Activated T-helper 9 cell treated with anti-CD3 and anti-CD28 coated beads, Interleukin-2, amount 50 U/mL, for 16 hours (primary cell): ENCODE data around the gene ATP6V1E1.

Experiments
- DNase-seq: peaks from one replicate; pipeline ENCODE4 v3.0.0-alpha.2; 2020; ENCODE audit warnings: low read depth

Gene ATP6V1E1

GRCh38 chr22:17633998-17634323, 5.4 kb upstream of the ATP6V1E1 start:
- DNase-seq, result no peak

GRCh38 chr22:17633217-17633997, 4.9 kb upstream of the ATP6V1E1 start:
- no peak for DNase-seq

- no peak for DNase-seq
Measured at GRCh38 chr22:17631076-17631565, 2.6 kb upstream of the ATP6V1E1 start.

- DNase-seq, result no peak
Measured at GRCh38 chr22:17629641-17630040, 1.1 kb upstream of the ATP6V1E1 start.

GRCh38 chr22:17629173-17629489, 582 bp upstream of the ATP6V1E1 start:
- no peak for DNase-seq

- no peak for DNase-seq
Measured at GRCh38 chr22:17627961-17628405, 566 bp downstream of the ATP6V1E1 start.

GRCh38 chr22:17613280-17613679, 15.3 kb downstream of the ATP6V1E1 start:
- DNase-seq, result no peak

GRCh38 chr22:17612057-17612456, 16.5 kb downstream of the ATP6V1E1 start:
- DNase-seq, result no peak

- DNase-seq, result no peak
Measured at GRCh38 chr22:17607891-17608521, 20.5 kb downstream of the ATP6V1E1 start.

- DNase-seq, result no peak
Measured at GRCh38 chr22:17606496-17606895, 22.1 kb downstream of the ATP6V1E1 start.

- DNase-seq, result no peak
Measured at GRCh38 chr22:17603668-17604067, 24.9 kb downstream of the ATP6V1E1 start.

GRCh38 chr22:17601031-17601430, 27.5 kb downstream of the ATP6V1E1 start:
- no peak for DNase-seq

- DNase-seq, result no peak
Measured at GRCh38 chr22:17598318-17598717, 30.2 kb downstream of the ATP6V1E1 start.

- DNase-seq, result no peak
Measured at GRCh38 chr22:17597217-17597616, 31.3 kb downstream of the ATP6V1E1 start.

- DNase-seq, result no peak
Measured at GRCh38 chr22:17596226-17596625, 32.3 kb downstream of the ATP6V1E1 start.

- DNase-seq, result no peak
Measured at GRCh38 chr22:17592201-17592600, 36.3 kb downstream of the ATP6V1E1 start.

- no peak for DNase-seq
Measured at GRCh38 chr22:17590586-17590985, 38.0 kb downstream of the ATP6V1E1 start.

GRCh38 chr22:17589810-17590375, 38.7 kb downstream of the ATP6V1E1 start:
- no peak for DNase-seq

GRCh38 chr22:17588606-17589005, 39.9 kb downstream of the ATP6V1E1 start:
- no peak for DNase-seq

- no peak for DNase-seq
Measured at GRCh38 chr22:17587629-17588028, 40.9 kb downstream of the ATP6V1E1 start.

- no peak for DNase-seq
Measured at GRCh38 chr22:17586831-17587440, 41.6 kb downstream of the ATP6V1E1 start.

GRCh38 chr22:17583151-17583550, 45.4 kb downstream of the ATP6V1E1 start:
- no peak for DNase-seq

- no peak for DNase-seq
Measured at GRCh38 chr22:17581631-17582030, 46.9 kb downstream of the ATP6V1E1 start.
